Bone marrow (tissue), 2 donors: ENCODE measurements around the gene HIP1R.

Source experiments
- DNase-seq, 2 donors: peaks; one replicate each; lab custom pipeline; 2025; lab: John Stamatoyannopoulos, UW

The HIP1R gene

GRCh38 chr12:122847516-122847836 lies 12.2 kb downstream of the HIP1R start:
- no peak for DNase-seq

- no peak for DNase-seq
Observed at GRCh38 chr12:122847921-122848421, 12.7 kb downstream of the HIP1R start.

DNA sequence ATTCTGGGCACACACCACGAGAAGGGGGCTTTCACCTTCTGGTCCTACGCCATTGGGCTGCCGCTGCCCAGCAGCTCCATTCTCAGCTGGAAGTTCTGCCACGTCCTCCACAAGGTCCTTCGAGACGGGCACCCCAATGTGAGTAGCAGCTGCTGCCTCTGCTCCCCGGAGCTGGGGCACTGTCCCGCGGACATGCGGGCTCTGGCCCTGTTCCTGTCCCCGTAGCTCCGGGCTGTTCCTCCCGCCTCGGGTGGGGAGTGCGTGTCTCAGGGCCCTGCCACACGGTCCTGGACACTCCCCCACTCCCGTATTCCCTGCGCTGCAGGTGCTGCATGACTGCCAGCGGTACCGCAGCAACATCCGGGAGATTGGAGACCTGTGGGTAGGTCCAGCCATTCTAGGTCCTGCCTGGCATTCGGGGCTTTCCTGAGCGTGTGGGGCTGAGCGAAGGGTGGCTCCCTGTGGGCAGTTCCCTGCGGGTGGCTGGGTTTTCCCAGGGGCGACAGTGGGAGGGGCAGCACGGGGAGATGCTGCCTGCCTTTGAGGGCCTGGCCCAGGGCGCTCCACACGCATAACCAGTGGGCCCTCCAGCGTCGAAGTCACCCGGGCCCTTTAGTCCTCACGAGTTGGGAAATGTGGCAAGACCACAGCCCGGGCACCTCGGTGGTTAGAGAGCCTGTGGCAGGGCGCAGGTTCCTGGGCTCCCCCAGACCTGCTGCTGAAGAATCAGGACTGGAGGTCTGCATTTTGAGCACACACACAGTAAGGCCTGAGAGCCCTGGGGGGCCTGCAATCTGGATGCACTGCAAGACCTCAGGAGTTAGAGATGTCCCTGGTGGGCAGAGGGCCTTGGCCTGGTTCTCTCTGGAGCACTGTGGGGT lies 13.5 kb downstream of the HIP1R start:
- no peak for DNase-seq

DNA sequence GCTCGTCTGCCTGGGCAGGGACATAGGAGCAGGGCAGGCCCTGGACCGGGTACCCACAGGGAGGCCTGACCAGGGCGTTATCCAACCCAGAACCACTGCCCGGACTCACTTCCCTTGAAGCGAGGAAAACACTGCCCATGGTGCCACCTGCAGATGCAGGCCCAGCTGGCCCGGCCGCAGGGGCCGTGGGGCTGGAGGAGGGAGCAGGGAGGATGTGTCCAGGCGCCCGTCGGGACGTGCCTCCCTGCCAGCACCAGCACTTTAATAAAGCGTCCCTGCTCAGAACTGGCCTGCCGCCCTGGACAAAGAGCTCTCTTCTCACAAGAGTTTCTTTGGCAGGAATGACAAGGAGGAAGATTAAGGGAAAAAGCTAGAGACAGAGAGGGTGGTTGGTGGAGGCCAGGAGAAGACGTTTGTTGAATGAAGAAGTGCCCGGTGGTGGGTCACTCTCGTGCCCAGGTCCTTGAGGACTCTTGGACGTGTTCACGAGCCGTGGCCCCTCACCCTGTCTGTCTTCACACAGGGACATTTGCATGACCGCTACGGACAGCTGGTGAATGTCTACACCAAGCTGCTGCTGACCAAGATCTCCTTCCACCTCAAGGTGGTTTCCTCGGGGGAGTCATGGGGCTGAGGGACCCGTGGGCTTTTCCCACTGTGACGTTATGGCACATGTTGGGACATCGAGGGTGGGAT lies 14.2 kb downstream of the HIP1R start:
- no peak for DNase-seq

GRCh38 chr12:122850048-122850445 lies 14.8 kb downstream of the HIP1R start:
- DNase-seq: no peak

- DNase-seq: no peak
Observed at GRCh38 chr12:122850695-122851350, 15.6 kb downstream of the HIP1R start.

DNA sequence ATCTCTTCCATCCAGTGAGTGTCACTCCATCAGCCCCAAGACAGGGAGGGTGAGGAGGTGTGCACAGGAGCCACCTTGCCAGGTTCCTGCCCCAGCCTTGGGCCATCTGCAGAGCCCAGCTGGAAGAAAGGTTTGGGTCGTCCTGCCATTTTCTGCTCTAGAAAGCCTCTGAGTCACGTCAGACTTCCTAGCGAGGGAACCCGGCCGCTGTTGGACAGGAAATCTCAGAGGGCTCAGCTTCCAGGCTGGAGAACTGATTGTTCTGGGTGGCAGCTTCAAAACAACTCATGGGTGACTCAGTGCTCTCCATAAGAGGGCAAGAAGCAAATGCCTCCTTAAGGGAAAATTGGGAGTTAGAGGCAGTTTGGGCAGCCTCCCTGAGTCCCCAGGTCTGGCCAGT lies 16.6 kb downstream of the HIP1R start:
- DNase-seq: no peak

GRCh38 chr12:122852336-122853275 lies 17.3 kb downstream of the HIP1R start:
- DNase-seq: no peak

GRCh38 chr12:122853582-122854245 lies 18.5 kb downstream of the HIP1R start:
- no peak for DNase-seq

DNA sequence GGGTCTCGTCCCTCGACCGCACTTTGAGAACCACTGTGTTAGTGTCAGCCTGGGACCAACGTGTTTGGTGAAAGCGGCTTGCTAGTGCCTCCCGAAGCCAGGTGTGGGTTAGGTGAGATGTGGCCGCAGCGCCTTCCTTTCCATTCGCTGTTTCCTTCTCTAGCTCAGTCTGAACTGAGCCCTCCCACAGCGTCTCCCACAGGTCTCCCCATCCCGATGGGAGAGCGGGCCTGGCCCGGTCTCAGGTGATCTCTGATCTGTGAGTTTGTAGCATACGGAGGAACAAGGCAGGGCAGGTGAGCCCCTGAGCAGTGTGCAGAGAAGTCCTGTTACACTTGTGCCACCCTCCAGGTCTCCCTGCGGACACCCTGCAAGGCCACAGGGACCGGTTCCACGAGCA lies 19.3 kb downstream of the HIP1R start:
- no peak for DNase-seq

GRCh38 chr12:122855071-122855829 lies 20.0 kb downstream of the HIP1R start:
- DNase-seq: no peak

DNA sequence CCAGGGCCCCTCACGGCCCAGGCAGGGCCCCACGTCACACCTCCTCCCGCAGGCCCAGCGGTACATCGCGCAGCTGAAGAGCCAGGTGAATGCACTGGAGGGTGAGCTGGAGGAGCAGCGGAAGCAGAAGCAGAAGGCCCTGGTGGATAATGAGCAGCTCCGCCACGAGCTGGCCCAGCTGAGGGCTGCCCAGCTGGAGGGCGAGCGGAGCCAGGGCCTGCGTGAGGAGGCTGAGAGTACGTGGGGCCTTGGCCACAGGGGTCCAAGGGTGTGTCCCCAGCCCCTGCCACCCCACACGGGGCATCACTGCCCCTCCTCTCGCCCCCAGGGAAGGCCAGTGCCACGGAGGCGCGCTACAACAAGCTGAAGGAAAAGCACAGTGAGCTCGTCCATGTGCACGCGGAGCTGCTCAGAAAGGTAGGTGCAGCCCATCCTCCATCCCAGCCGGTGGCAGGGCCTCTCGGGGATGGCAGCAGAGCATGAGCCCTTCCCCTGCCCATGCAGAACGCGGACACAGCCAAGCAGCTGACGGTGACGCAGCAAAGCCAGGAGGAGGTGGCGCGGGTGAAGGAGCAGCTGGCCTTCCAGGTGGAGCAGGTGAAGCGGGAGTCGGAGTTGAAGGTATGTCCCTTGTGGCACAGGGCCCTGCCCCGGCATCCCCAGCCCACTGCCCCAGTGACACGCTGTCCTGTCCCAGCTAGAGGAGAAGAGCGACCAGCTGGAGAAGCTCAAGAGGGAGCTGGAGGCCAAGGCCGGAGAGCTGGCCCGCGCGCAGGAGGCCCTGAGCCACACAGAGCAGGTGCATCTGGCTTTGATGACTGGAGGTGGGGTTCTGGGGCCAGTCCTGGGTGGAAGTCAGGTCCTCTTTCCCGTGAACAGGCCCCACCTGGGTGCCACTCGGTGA lies 20.9 kb downstream of the HIP1R start:
- no peak for DNase-seq

- no peak for DNase-seq
Observed at GRCh38 chr12:122856999-122857671, 21.9 kb downstream of the HIP1R start.

- no peak for DNase-seq
Observed at GRCh38 chr12:122858171-122858570, 22.9 kb downstream of the HIP1R start.

DNA sequence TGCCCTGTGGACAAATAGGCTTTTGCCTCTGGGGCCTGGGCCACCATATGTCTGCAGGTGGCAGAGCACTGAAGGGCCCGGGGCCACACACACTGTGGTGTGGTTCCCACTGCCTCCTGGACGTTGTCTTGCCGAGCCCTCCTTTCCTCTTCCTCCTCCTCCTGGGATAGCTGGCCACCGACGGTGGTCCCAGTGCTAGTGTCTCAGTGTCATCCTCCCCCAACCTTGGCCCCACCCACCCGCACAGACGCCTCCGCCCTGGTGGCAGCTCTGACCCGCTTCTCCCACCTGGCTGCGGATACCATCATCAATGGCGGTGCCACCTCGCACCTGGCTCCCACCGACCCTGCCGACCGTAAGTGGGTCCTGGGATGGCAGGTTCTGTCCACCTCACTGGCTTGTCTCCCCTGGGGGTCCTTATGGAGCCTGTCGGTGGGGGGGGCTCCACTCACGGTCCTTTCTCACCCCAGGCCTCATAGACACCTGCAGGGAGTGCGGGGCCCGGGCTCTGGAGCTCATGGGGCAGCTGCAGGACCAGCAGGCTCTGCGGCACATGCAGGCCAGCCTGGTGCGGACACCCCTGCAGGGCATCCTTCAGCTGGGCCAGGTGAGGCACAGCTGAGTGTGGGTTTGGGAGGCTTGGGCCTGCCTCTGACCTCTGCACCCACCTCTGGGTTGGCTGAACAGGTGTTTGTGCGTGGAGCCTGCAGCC lies 23.5 kb downstream of the HIP1R start:
- no peak for DNase-seq

DNA sequence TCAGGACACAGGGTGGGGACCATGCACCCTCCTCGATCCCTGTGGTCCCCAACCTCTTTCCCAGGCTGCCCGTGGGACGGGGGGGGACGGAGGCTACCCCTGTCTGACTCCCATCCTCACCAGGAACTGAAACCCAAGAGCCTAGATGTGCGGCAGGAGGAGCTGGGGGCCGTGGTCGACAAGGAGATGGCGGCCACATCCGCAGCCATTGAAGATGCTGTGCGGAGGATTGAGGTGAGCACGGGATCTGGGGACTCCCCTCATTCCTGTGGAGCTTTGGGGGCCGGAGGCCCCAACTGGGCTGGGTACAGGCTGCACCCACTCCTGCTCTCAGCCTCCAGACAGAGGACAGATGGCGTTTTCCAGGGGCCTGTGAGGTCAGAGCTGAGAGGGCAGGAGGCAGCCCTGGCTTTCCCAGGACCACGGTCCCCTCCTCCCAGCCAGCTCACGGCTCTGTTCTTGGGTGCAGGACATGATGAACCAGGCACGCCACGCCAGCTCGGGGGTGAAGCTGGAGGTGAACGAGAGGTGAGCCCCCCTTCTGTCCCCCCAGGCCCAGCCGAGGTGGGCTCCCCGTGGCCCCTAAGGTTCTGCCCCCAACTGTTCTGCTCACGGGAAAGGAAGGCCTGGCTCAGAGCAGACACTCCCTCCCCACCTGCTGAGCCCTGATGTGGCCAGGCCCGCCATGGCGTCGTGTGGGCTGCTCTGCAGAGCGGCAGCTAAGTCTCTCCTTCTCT lies 24.2 kb downstream of the HIP1R start:
- DNase-seq: no peak
